Measurements from ENCODE around the gene MICA. TPM values are rescaled to one million over a fixed set of nuclear protein-coding genes. Genes with fewer than 3 reads are reported as not detected.
"Not testable (repeated sequence)": the region's sequence is repeated elsewhere in the genome, so short reads cannot be mapped to it uniquely, and the experiment has no call there.

The MICA gene
- total RNA-seq, 1 experiment from 2014 or later: 34.3 TPM

DNA sequence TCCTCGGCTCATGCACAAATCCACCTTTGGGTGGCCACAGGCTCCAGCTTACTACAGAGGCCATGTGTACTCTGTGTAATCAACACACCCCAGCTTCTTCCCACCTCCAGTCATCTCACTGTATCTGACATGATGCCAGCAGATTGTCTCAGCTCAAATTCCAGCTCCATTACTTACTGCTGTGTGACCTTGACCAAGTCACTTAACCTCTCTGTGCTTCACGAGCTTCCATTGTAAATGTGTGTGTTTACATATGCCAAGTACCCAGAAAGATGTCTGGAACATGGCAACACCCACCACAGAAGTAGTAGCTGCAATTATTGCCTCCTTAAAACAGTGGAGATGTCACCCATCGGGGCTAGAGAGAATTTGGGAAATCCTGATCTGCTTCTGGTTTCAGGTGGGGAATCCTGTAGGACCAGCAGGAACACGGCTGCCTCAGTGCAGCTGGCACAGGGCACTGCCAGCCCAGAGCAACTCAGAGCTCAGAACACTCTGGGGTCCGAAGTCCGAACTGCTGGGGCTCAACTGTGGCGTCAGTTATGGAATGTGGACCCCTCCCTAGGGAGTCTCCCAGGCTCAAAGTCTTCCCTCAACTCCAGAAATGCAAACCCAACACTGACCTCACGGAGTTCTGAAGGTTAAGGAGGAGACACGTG, 25.2 kb upstream of the MICA start:
- in situ Hi-C loops (cut with HindIII; ENCODE audit: low pct_unique_long_range_greater_than_20kb, low sequenced_read_pairs): no loop called here
- no peak for DNase-seq (ENCODE audit: low read depth)

GRCh38 chr6:31378721-31379103, 24.7 kb upstream of the MICA start:
- DNase-seq (ENCODE audit: low read depth): no peak
- in situ Hi-C loops (cut with HindIII; ENCODE audit: low pct_unique_long_range_greater_than_20kb, low sequenced_read_pairs): no loop called here

DNA sequence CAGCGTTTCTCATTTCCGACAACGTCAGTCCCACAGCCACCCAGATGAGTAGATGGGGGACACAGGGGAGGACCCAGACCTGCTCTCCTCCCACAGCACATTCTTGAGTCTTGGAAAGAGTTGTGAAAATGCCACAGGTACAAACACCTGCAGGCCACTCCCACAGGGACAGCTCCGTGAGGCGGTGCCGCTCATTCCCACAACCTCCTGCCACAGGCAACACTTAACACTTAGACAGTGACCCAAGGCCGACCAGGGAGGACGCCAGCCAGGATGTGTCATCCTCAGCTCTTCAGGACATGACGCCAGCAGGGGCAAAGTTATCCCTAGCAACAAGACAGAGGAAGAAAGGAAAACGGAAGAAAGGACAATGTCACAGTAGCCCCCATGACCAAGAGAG, 23.5 kb upstream of the MICA start:
- DNase-seq (ENCODE audit: low read depth): no peak

DNA sequence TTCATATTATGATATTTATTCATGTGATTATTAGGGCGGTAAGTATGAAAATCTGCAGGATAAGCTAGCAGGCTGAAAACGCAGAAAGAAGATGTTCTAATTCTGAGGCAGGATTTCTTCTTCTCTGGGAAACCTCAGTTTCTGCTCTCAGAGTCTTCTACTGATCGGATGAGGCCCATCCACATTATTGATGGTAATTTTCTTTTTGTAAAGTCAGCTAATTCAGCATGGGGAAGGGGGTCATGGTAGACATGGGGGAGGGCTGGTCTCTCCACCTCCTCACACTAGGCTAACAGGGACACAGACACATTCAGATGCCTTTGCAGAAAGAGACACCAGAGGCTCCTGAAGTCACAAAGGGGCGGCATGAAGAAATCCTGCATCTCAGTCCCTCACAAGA, 21.7 kb upstream of the MICA start:
- in situ Hi-C loops (cut with HindIII; ENCODE audit: low pct_unique_long_range_greater_than_20kb, low sequenced_read_pairs): no loop called here
- DNase-seq (ENCODE audit: low read depth): no peak

More for the DNA sequence above, 23.5 kb upstream of the MICA start:
- in situ Hi-C loops (cut with HindIII; ENCODE audit: low pct_unique_long_range_greater_than_20kb, low sequenced_read_pairs): no loop called here

DNA sequence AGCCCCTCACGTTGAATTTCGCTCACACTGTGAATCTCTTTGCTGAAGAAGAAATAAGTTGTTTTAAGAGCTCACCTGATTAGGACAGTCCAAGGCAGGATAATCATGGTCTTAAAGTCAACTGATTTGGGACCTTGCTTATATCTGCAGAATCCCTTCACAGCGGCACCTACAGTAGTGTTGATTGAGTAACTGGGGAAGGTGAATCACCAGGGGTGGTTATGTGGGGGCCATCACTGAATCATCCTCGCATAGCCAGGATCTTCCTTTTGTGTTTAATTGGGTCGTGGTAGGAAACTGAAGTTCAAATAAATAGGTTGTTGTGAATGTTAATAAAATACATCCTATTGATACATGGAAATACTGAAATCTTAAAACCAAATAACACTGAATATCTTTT, 20.2 kb upstream of the MICA start:
- no peak for DNase-seq (ENCODE audit: low read depth)
- in situ Hi-C loops (cut with HindIII; ENCODE audit: low pct_unique_long_range_greater_than_20kb, low sequenced_read_pairs): no loop called here

GRCh38 chr6:31385041-31385440, 18.4 kb upstream of the MICA start:
- in situ Hi-C loops (cut with HindIII; ENCODE audit: low pct_unique_long_range_greater_than_20kb, low sequenced_read_pairs): no loop called here
- no peak for DNase-seq (ENCODE audit: low read depth)

GRCh38 chr6:31386099-31386498, 17.3 kb upstream of the MICA start:
- in situ Hi-C loops (cut with HindIII; ENCODE audit: low pct_unique_long_range_greater_than_20kb, low sequenced_read_pairs): no loop called here
- no peak for DNase-seq (ENCODE audit: low read depth)

- no peak for DNase-seq (ENCODE audit: low read depth)
- in situ Hi-C loops (cut with HindIII; ENCODE audit: low pct_unique_long_range_greater_than_20kb, low sequenced_read_pairs): no loop called here
These were observed 16.4 kb upstream of the MICA start for GRCh38 chr6:31386977-31387376.

- DNase-seq (ENCODE audit: low read depth); in situ Hi-C loops (cut with HindIII; ENCODE audit: low pct_unique_long_range_greater_than_20kb, low sequenced_read_pairs): not testable (repeated sequence)
These were observed 14.2 kb upstream of the MICA start for GRCh38 chr6:31388916-31389801.

DNA sequence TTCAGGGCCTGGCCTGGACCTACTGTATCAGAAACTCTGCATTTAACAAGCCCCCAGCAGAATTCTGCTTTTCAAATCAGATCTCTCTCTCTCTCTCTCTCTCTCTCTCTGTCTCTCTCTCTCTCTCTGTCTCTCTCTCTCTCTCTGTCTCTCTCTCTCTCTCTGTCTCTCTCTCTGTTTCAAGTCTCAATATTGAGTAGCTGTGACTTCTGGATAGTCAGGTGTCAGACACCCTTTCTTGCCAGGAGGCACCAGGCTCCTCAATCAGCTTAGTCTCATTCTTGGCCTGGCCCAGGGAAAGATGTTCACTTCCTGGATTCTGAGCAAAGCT, 13.6 kb upstream of the MICA start:
- DNase-seq (ENCODE audit: low read depth); in situ Hi-C loops (cut with HindIII; ENCODE audit: low pct_unique_long_range_greater_than_20kb, low sequenced_read_pairs): not testable (repeated sequence)

DNA sequence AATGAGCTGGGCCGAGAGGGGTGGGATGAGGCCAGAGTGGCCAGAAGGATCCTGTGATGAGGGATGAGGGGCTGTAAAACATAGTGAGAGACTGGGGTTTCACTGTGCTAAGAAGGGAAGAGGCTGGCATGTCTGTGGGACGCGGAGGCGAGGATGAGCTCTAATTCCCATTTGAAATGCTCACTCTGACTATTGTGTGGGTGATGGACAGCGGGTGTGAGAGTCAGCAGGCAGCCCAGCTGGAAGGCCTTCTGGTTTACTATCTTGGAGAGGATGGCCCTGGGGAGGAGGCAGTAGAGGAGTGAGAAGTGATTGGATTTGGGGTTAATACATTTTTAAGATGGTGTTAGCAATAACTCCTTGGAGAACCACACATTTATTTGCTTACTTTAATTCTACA, 9.5 kb upstream of the MICA start:
- in situ Hi-C loops (cut with HindIII; ENCODE audit: low pct_unique_long_range_greater_than_20kb, low sequenced_read_pairs): no loop called here
- no peak for DNase-seq (ENCODE audit: low read depth)

DNA sequence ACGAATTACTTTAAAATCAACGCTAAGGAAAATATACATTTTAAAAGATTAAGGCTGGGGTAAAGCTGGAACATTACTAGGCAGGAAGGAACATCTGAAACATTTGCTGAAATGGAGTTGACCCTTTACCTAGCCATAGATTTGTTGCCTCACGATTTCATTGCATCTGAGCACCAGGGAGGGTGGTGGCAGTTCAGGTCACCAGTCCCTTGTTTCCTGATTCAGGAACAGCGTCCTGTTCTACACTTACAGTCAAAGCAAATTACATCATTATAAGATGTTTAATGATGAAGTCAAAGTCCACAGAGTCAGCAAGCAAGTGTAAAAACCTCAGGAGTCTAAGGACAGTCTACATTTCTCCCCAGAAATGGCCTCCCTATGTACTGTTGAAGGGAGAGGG, 9.0 kb upstream of the MICA start:
- no peak for DNase-seq (ENCODE audit: low read depth)
- in situ Hi-C loops (cut with HindIII; ENCODE audit: low pct_unique_long_range_greater_than_20kb, low sequenced_read_pairs): no loop called here

DNA sequence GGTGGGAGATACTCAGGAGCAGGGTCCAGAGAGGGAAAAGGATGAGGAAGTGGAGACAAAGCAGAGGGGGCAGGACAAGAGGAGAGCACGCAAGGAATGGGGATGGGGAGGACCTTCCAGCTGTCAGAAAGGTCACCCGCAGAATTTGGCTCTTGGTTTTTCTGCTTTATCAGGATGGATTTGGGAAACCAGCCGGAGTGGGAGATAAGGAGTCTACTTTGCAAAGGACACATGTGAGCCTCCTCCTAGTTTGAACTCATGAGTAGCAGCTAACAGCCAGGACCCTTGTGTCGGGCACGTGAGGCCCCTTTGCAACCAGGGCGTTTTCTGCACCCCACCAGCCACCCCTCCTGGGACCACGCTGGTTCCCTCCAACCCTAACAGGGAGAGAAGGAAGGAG, 7.6 kb upstream of the MICA start:
- DNase-seq (ENCODE audit: low read depth): no peak
- in situ Hi-C loops (cut with HindIII; ENCODE audit: low pct_unique_long_range_greater_than_20kb, low sequenced_read_pairs): no loop called here

DNA sequence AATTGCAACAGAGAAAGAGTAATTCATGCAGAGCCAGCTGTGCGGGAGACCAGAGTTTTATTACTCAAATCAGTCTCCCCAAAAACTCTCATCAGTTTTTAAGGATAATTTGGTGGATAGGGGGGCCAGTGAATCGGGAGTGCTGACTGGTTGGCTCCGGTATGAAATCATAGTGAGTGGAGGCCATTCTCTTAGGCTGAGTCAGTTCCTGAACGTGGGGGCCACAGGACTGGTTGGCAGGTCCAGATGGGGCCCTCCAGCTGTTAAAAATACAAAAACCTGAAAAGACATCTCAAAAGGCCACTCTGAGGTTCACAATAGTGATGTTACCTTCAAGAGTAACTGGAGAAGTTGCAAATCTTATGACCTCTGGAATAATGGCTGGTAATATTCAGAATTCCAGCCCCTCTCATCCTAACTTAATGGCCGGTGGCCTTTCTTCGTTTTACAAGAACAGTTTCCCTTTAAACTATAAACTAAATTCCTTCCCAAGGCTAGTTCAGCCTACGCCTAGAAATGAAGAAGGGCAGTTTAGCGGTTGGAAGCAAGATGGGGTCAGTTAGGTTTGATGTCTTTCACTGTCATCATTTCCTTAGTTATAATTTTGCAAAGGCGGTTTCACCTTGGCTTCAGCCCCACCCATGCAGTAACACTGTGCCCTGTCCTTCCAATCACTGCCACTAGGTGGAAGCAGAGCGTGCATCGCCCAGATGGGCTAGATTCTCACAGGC, 6.8 kb upstream of the MICA start:
- in situ Hi-C loops (cut with HindIII; ENCODE audit: low pct_unique_long_range_greater_than_20kb, low sequenced_read_pairs): no loop called here
- DNase-seq (ENCODE audit: low read depth): peak; percentile 60

DNA sequence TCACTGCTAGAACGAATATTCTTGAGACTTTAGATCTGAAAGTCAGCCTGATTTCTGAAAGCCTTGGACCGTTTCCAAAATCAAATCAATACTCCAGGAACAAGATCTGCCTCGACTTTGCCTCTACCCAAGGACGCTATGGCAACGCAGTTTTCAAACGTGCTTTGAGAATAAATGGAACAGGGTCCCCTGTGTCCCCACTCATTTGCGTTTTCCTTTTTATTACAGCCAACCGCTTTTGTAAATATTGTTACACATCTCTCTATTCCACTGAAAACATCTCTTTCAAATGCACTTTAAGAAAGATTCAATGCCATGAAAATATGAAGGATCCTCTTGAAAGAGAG, 6.3 kb upstream of the MICA start:
- in situ Hi-C loops (cut with HindIII; ENCODE audit: low pct_unique_long_range_greater_than_20kb, low sequenced_read_pairs); DNase-seq (ENCODE audit: low read depth): not testable (repeated sequence)

DNA sequence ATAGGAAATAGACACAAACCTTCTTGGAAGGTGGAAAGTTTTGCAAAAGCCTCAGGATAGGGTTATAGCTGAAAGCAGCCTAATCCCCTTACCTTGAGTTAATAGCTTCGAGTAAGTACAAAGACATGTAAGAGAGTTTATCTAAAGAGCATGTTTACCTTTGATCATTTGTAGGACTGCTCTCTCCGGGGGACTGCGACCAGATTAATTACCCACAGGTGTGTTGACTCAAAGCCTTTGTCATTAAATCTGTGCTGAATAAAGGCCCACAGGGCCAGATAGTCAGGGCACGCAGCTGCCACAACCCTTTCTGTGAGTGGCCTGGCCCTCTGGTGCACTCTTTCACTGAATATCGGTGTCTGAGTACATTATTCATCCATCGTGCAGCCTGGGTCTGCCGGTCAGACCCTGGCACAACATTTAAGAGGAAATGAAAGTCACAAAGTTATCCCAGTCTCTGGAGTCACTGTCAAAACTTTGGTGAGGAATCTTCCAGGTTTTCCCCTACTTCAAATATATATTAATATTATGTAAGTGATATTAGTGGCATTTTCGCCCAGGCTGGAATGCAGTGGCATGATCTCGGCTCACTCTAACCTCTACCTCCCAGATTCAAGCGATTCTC, 5.4 kb upstream of the MICA start:
- in situ Hi-C loops (cut with HindIII; ENCODE audit: low pct_unique_long_range_greater_than_20kb, low sequenced_read_pairs): no loop called here

GRCh38 chr6:31399589-31400466, 3.6 kb upstream of the MICA start:
- DNase-seq (ENCODE audit: low read depth): peak; percentile 93
- in situ Hi-C loops (cut with HindIII; ENCODE audit: low pct_unique_long_range_greater_than_20kb, low sequenced_read_pairs): no loop called here

More for the DNA sequence above, 5.4 kb upstream of the MICA start:
- no peak for DNase-seq (ENCODE audit: low read depth)

Data from Caki2 (cell line).